HEK293 (cell line): ENCODE data around the gene C1orf52.

Experiments
- IKZF3 ChIP-seq: fragments of 450-650 bp; IDR thresholded peaks from 2 replicates; pipeline ENCODE4 v1.5.0; 2018; ENCODE audit warnings: missing biosample characterization, mild to moderate bottlenecking, missing genetic modification characterization, moderate library complexity
- KLF7 ChIP-seq: fragments of 450-650 bp; formaldehyde crosslinking; IDR thresholded peaks from 2 replicates; pipeline ENCODE4 v1.5.1; 2016; ENCODE audit warnings: missing biosample characterization, missing genetic modification characterization, borderline replicate concordance
- WT1 ChIP-seq: fragments of 450-650 bp; formaldehyde crosslinking; IDR thresholded peaks from 2 replicates; pipeline ENCODE4 v1.5.1; 2016; ENCODE audit warnings: missing biosample characterization, missing genetic modification characterization
- ZFHX2 ChIP-seq: fragments of 450-650 bp; formaldehyde crosslinking; conservative IDR thresholded peaks from 2 replicates; pipeline ENCODE4 v1.5.1; 2016; ENCODE audit warnings: missing biosample characterization, missing genetic modification characterization
- ZFP37 ChIP-seq: fragments of 450-650 bp; formaldehyde crosslinking; IDR thresholded peaks from 2 replicates; pipeline ENCODE4 v1.5.1; 2016; ENCODE audit warnings: missing biosample characterization, missing genetic modification characterization
- ZNF433 ChIP-seq: fragments of 450-650 bp; formaldehyde crosslinking; IDR thresholded peaks from 2 replicates; pipeline ENCODE4 v1.5.1; 2016; ENCODE audit warnings: missing biosample characterization, missing genetic modification characterization, low read depth
- ZNF501 ChIP-seq: fragments of 450-650 bp; formaldehyde crosslinking; IDR thresholded peaks from 2 replicates; pipeline ENCODE4 v1.5.1; 2016; ENCODE audit warnings: missing biosample characterization, missing genetic modification characterization
- ZNF529 ChIP-seq: fragments of 450-650 bp; formaldehyde crosslinking; IDR thresholded peaks from 2 replicates; pipeline ENCODE4 v1.5.1; 2017; ENCODE audit warnings: missing genetic modification characterization, missing biosample characterization; ENCODE audit not compliant: insufficient replicate concordance
- ZNF555 ChIP-seq: fragments of 450-650 bp; formaldehyde crosslinking; conservative IDR thresholded peaks from 2 replicates; pipeline ENCODE4 v1.5.1; 2017; ENCODE audit warnings: missing biosample characterization, mild to moderate bottlenecking, missing genetic modification characterization, inconsistent platforms
- ZNF560 ChIP-seq: fragments of 450-650 bp; formaldehyde crosslinking; IDR thresholded peaks from 2 replicates; pipeline ENCODE4 v1.5.1; 2017; ENCODE audit warnings: missing biosample characterization, missing genetic modification characterization, borderline replicate concordance
- ZNF596 ChIP-seq: fragments of 450-650 bp; IDR thresholded peaks from 2 replicates; pipeline ENCODE4 v1.5.0; 2018; ENCODE audit warnings: missing biosample characterization, mild to moderate bottlenecking, missing genetic modification characterization, moderate library complexity
- ZNF610 ChIP-seq: fragments of 450-650 bp; formaldehyde crosslinking; IDR thresholded peaks from 2 replicates; pipeline ENCODE4 v1.5.1; 2016; ENCODE audit warnings: missing biosample characterization, missing genetic modification characterization, borderline replicate concordance
- ZNF624 ChIP-seq: fragments of 450-650 bp; formaldehyde crosslinking; IDR thresholded peaks from 2 replicates; pipeline ENCODE4 v1.5.1; 2017; ENCODE audit warnings: missing biosample characterization, missing genetic modification characterization
- ZNF626 ChIP-seq: fragments of 450-650 bp; sonication (Bioruptor Pico); formaldehyde crosslinking; IDR thresholded peaks from 2 replicates; pipeline ENCODE4 v1.5.1; 2018; ENCODE audit warnings: missing biosample characterization, missing genetic modification characterization, inconsistent platforms
- ZNF658 ChIP-seq: fragments of 450-650 bp; formaldehyde crosslinking; IDR thresholded peaks from 2 replicates; pipeline ENCODE4; 2016; ENCODE audit warnings: missing biosample characterization, missing genetic modification characterization
- ZNF776 ChIP-seq: fragments of 450-650 bp; formaldehyde crosslinking; IDR thresholded peaks from 2 replicates; pipeline ENCODE4 v1.5.0; 2017; ENCODE audit warnings: missing biosample characterization, missing genetic modification characterization, borderline replicate concordance
- ZNF791 ChIP-seq: fragments of 450-650 bp; formaldehyde crosslinking; IDR thresholded peaks from 2 replicates; pipeline ENCODE4 v1.5.1; 2016; ENCODE audit warnings: missing biosample characterization, missing genetic modification characterization
- ZSCAN30 ChIP-seq: fragments of 450-650 bp; IDR thresholded peaks from 2 replicates; pipeline ENCODE4 v1.5.1; 2018; ENCODE audit warnings: missing biosample characterization, mild to moderate bottlenecking, missing genetic modification characterization, moderate library complexity
- ZXDB ChIP-seq: fragments of 450-650 bp; formaldehyde crosslinking; IDR thresholded peaks from 2 replicates; pipeline ENCODE4 v1.5.1; 2016; ENCODE audit warnings: missing biosample characterization, missing genetic modification characterization
- TF ChIP-seq, protein P1 (sequence below): fragments of 450-650 bp; formaldehyde crosslinking; IDR thresholded peaks from 2 replicates; pipeline ENCODE4; 2016; ENCODE audit warnings: missing biosample characterization, missing genetic modification characterization
- TF ChIP-seq, protein P2 (sequence below): fragments of 450-650 bp; formaldehyde crosslinking; conservative IDR thresholded peaks from 2 replicates; pipeline ENCODE4 v1.5.1; 2016; ENCODE audit warnings: low read depth, missing biosample characterization, missing genetic modification characterization
- TF ChIP-seq, protein P3 (sequence below): fragments of 450-650 bp; formaldehyde crosslinking; IDR thresholded peaks from 2 replicates; pipeline ENCODE4 v1.5.1; 2016; ENCODE audit warnings: missing biosample characterization, missing genetic modification characterization
- TF ChIP-seq, protein P4 (sequence below): fragments of 450-650 bp; formaldehyde crosslinking; IDR thresholded peaks from 2 replicates; pipeline ENCODE4 v1.5.1; 2016; ENCODE audit warnings: missing biosample characterization, missing genetic modification characterization, borderline replicate concordance
- TF ChIP-seq, protein P5 (sequence below): fragments of 450-650 bp; formaldehyde crosslinking; IDR thresholded peaks from 2 replicates; pipeline ENCODE4 v1.5.1; 2016; ENCODE audit warnings: missing biosample characterization, missing genetic modification characterization

Gene C1orf52

DNA sequence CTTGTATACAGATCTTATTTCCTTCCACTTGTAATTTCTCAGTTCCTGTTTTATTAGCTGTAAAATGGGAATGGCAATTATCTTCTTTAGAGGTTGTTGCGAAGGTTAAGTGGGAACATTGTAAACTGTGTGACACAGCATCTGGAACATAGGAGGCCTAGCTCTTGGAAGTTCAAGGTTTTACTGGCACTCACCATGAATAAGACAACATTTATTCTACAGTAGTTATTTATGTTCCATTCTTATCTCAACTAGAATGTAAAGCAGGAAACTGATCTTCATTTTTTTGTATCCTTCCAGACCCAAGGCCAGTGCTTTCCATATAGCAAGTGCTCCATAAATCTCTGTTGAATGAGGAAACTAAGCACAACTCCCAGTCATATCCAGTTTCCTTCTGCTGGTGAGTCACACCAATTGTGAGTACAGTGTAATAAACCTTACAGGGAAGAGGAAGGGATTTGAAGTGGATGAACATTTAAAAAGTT lies 15.5 kb upstream of the C1orf52 start (continued):
- TF ChIP-seq, protein P1, sequence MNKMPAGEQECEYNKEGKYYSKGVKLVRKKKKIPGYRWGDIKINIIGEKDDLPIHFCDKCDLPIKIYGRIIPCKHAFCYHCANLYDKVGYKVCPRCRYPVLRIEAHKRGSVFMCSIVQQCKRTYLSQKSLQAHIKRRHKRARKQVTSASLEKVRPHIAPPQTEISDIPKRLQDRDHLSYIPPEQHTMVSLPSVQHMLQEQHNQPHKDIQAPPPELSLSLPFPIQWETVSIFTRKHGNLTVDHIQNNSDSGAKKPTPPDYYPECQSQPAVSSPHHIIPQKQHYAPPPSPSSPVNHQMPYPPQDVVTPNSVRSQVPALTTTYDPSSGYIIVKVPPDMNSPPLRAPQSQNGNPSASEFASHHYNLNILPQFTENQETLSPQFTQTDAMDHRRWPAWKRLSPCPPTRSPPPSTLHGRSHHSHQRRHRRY (tag by site-specific recombination): peak; percentile 98
- TF ChIP-seq ZNF501 (tag by site-specific recombination) (peak; percentile 95), WT1 (peak; percentile 98), KLF7 (tag by site-specific recombination) (peak; percentile 91; the same call in 1 of the 2 replicates), ZFP37 (tag by site-specific recombination) (peak; percentile 76), ZNF433 (tag by site-specific recombination) (no peak), ZNF658 (tag by site-specific recombination) (no peak), ZNF555 (tag by site-specific recombination) (no peak), ZNF776 (tag by site-specific recombination) (no peak), IKZF3 (tag by site-specific recombination) (no peak; the same call in none of the 2 replicates), ZNF610 (tag by site-specific recombination) (peak; percentile 89), ZNF624 (no peak), ZNF560 (tag by site-specific recombination) (no peak), ZXDB (tag by site-specific recombination) (peak; percentile 99), ZNF596 (tag by site-specific recombination) (peak; percentile 80), ZSCAN30 (tag by site-specific recombination) (peak; percentile 99), ZFHX2 (no peak), ZNF626 (peak; percentile 76; the same call in 1 of the 2 replicates), ZNF791 (no peak), ZNF529 (tag by site-specific recombination) (peak; percentile 59)
- TF ChIP-seq, protein P2, sequence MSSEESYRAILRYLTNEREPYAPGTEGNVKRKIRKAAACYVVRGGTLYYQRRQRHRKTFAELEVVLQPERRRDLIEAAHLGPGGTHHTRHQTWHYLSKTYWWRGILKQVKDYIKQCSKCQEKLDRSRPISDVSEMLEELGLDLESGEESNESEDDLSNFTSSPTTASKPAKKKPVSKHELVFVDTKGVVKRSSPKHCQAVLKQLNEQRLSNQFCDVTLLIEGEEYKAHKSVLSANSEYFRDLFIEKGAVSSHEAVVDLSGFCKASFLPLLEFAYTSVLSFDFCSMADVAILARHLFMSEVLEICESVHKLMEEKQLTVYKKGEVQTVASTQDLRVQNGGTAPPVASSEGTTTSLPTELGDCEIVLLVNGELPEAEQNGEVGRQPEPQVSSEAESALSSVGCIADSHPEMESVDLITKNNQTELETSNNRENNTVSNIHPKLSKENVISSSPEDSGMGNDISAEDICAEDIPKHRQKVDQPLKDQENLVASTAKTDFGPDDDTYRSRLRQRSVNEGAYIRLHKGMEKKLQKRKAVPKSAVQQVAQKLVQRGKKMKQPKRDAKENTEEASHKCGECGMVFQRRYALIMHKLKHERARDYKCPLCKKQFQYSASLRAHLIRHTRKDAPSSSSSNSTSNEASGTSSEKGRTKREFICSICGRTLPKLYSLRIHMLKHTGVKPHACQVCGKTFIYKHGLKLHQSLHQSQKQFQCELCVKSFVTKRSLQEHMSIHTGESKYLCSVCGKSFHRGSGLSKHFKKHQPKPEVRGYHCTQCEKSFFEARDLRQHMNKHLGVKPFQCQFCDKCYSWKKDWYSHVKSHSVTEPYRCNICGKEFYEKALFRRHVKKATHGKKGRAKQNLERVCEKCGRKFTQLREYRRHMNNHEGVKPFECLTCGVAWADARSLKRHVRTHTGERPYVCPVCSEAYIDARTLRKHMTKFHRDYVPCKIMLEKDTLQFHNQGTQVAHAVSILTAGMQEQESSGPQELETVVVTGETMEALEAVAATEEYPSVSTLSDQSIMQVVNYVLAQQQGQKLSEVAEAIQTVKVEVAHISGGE (tag by site-specific recombination): peak; percentile 73
- TF ChIP-seq, protein P3, sequence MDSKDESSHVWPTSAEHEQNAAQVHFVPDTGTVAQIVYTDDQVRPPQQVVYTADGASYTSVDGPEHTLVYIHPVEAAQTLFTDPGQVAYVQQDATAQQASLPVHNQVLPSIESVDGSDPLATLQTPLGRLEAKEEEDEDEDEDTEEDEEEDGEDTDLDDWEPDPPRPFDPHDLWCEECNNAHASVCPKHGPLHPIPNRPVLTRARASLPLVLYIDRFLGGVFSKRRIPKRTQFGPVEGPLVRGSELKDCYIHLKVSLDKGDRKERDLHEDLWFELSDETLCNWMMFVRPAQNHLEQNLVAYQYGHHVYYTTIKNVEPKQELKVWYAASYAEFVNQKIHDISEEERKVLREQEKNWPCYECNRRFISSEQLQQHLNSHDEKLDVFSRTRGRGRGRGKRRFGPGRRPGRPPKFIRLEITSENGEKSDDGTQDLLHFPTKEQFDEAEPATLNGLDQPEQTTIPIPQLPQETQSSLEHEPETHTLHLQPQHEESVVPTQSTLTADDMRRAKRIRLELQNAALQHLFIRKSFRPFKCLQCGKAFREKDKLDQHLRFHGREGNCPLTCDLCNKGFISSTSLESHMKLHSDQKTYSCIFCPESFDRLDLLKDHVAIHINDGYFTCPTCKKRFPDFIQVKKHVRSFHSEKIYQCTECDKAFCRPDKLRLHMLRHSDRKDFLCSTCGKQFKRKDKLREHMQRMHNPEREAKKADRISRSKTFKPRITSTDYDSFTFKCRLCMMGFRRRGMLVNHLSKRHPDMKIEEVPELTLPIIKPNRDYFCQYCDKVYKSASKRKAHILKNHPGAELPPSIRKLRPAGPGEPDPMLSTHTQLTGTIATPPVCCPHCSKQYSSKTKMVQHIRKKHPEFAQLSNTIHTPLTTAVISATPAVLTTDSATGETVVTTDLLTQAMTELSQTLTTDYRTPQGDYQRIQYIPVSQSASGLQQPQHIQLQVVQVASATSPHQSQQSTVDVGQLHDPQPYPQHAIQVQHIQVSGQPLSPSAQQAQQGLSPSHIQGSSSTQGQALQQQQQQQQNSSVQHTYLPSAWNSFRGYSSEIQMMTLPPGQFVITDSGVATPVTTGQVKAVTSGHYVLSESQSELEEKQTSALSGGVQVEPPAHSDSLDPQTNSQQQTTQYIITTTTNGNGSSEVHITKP (tag by site-specific recombination): peak; percentile 49; the same call in 1 of the 2 replicates
- TF ChIP-seq, protein P4, sequence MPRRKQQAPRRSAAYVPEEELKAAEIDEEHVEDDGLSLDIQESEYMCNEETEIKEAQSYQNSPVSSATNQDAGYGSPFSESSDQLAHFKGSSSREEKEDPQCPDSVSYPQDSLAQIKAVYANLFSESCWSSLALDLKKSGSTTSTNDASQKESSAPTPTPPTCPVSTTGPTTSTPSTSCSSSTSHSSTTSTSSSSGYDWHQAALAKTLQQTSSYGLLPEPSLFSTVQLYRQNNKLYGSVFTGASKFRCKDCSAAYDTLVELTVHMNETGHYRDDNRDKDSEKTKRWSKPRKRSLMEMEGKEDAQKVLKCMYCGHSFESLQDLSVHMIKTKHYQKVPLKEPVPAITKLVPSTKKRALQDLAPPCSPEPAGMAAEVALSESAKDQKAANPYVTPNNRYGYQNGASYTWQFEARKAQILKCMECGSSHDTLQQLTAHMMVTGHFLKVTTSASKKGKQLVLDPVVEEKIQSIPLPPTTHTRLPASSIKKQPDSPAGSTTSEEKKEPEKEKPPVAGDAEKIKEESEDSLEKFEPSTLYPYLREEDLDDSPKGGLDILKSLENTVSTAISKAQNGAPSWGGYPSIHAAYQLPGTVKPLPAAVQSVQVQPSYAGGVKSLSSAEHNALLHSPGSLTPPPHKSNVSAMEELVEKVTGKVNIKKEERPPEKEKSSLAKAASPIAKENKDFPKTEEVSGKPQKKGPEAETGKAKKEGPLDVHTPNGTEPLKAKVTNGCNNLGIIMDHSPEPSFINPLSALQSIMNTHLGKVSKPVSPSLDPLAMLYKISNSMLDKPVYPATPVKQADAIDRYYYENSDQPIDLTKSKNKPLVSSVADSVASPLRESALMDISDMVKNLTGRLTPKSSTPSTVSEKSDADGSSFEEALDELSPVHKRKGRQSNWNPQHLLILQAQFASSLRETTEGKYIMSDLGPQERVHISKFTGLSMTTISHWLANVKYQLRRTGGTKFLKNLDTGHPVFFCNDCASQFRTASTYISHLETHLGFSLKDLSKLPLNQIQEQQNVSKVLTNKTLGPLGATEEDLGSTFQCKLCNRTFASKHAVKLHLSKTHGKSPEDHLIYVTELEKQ (tag by site-specific recombination): peak; percentile 84; the same call in 1 of the 2 replicates
- TF ChIP-seq, protein P5, sequence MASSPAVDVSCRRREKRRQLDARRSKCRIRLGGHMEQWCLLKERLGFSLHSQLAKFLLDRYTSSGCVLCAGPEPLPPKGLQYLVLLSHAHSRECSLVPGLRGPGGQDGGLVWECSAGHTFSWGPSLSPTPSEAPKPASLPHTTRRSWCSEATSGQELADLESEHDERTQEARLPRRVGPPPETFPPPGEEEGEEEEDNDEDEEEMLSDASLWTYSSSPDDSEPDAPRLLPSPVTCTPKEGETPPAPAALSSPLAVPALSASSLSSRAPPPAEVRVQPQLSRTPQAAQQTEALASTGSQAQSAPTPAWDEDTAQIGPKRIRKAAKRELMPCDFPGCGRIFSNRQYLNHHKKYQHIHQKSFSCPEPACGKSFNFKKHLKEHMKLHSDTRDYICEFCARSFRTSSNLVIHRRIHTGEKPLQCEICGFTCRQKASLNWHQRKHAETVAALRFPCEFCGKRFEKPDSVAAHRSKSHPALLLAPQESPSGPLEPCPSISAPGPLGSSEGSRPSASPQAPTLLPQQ (tag by site-specific recombination): peak; percentile 68
